ENCODE data around the gene GAB1.

- no peak for TF ChIP-seq ZC3H4 (CRISPR knock-in tag; IDR thresholded peaks at IDR 0.05; ENCODE audit: borderline replicate concordance)
- no peak for TF ChIP-seq CEBPB (IDR thresholded peaks at IDR 0.05; ENCODE audit: borderline replicate concordance, low read depth, low read length)
- TF ChIP-seq MLXIP (CRISPR knock-in tag; IDR thresholded peaks at IDR 0.05; ENCODE audit: borderline replicate concordance), result no peak
- TF ChIP-seq EP300 (IDR thresholded peaks at IDR 0.05; ENCODE audit: low read depth in 2 of 2, low read length in 2 of 2), result no peak
- TF ChIP-seq EP300 (CRISPR knock-in tag; IDR thresholded peaks at IDR 0.05; ENCODE audit: borderline replicate concordance), result no peak
- no peak for TF ChIP-seq SETDB1 (CRISPR knock-in tag; IDR thresholded peaks at IDR 0.05; ENCODE audit: borderline replicate concordance)
- TF ChIP-seq POLR2A (IDR thresholded peaks at IDR 0.05; ENCODE audit: insufficient read depth in 1 of 2, low read depth in 2 of 2, low read length in 2 of 2), result no peak
- no peak for TF ChIP-seq ZNF335 (CRISPR knock-in tag; IDR thresholded peaks at IDR 0.05)
- no peak for TF ChIP-seq NFRKB (IDR thresholded peaks at IDR 0.05)
- TF ChIP-seq CREB1 (IDR thresholded peaks at IDR 0.05), result no peak
- no peak for TF ChIP-seq CREB1 (CRISPR knock-in tag; IDR thresholded peaks at IDR 0.05)
- TF ChIP-seq SP1 (IDR thresholded peaks at IDR 0.05), result no peak
- no peak for TF ChIP-seq SP1 (CRISPR knock-in tag; IDR thresholded peaks at IDR 0.05)
- no peak for TF ChIP-seq ZNF30 (CRISPR knock-in tag; IDR thresholded peaks at IDR 0.05)
- no peak for TF ChIP-seq CTCF (CRISPR knock-in tag; IDR thresholded peaks at IDR 0.05)
- TF ChIP-seq ELF1 (CRISPR knock-in tag; IDR thresholded peaks at IDR 0.05), result no peak
Measured at GRCh38 chr4:143421609-143422008, 84.9 kb downstream of the GAB1 start.
